ENCODE results near the gene STRBP. TPM values are rescaled to one million over a fixed set of nuclear protein-coding genes. Genes with fewer than 3 reads are reported as not detected.

STRBP gene
- total RNA-seq, 2 donors from 2014 or later, result 77.2 to 83.3 TPM

GRCh38 chr9:123265833-123266232, 2.6 kb downstream of the STRBP start:
- Mint-ChIP-seq H3K4me3 (no peak overlapping the region), H3K36me3 (ENCODE audit: low read depth) (peaks cover 2% of the 10 kb centered on the region), H3K27me3 (ENCODE audit: insufficient read depth) (no peaks in the 10 kb centered on the region), H3K27ac (no peak overlapping the region), H3K4me1 (peaks cover 32% of the 10 kb centered on the region), H3K9me3 (no peaks in the 10 kb centered on the region)
- TF ChIP-seq, protein P1, sequence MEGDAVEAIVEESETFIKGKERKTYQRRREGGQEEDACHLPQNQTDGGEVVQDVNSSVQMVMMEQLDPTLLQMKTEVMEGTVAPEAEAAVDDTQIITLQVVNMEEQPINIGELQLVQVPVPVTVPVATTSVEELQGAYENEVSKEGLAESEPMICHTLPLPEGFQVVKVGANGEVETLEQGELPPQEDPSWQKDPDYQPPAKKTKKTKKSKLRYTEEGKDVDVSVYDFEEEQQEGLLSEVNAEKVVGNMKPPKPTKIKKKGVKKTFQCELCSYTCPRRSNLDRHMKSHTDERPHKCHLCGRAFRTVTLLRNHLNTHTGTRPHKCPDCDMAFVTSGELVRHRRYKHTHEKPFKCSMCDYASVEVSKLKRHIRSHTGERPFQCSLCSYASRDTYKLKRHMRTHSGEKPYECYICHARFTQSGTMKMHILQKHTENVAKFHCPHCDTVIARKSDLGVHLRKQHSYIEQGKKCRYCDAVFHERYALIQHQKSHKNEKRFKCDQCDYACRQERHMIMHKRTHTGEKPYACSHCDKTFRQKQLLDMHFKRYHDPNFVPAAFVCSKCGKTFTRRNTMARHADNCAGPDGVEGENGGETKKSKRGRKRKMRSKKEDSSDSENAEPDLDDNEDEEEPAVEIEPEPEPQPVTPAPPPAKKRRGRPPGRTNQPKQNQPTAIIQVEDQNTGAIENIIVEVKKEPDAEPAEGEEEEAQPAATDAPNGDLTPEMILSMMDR (conservative IDR thresholded peaks at IDR 0.05), result no peak
- Histone ChIP-seq H3K9me3 (ENCODE audit: control insufficient read depth, low read length) (no peaks in the 10 kb centered on the region), H3K9ac (ENCODE audit: extremely low read depth, low read length, poor library complexity, severe bottlenecking) (no peak overlapping the region), H3K4me3 (ENCODE audit: low read length) (no peak overlapping the region), H3K27me3 (ENCODE audit: control insufficient read depth, insufficient read depth, low read length, poor library complexity, severe bottlenecking) (no peaks in the 10 kb centered on the region), H3K4me1 (ENCODE audit: control insufficient read depth, insufficient read depth, low read length) (peaks cover 5% of the 10 kb centered on the region), H3K36me3 (ENCODE audit: control insufficient read depth, insufficient read depth, low read length) (no peaks in the 10 kb centered on the region), H3K27ac (ENCODE audit: low read depth, low read length) (no peak overlapping the region)
- no peak for DNase-seq
- WGBS, 2 experiments (ENCODE audit: insufficient coverage in 1 of 2, insufficient read length in 1 of 2), result 90 to 91% methylated on average over 4 of the region's 4 CpGs

- Histone ChIP-seq H3K9ac (ENCODE audit: extremely low read depth, low read length, poor library complexity, severe bottlenecking) (no peak overlapping the region), H3K4me1 (ENCODE audit: control insufficient read depth, insufficient read depth, low read length) (peaks cover 5% of the 10 kb centered on the region), H3K9me3 (ENCODE audit: control insufficient read depth, low read length) (no peaks in the 10 kb centered on the region), H3K27ac (ENCODE audit: low read depth, low read length) (no peak overlapping the region), H3K27me3 (ENCODE audit: control insufficient read depth, insufficient read depth, low read length, poor library complexity, severe bottlenecking) (no peaks in the 10 kb centered on the region), H3K4me3 (ENCODE audit: low read length) (no peak overlapping the region), H3K36me3 (ENCODE audit: control insufficient read depth, insufficient read depth, low read length) (no peaks in the 10 kb centered on the region)
- TF ChIP-seq, protein P1 (conservative IDR thresholded peaks at IDR 0.05), result no peak
- no peak for DNase-seq
- Mint-ChIP-seq H3K4me1 (peaks cover 37% of the 10 kb centered on the region), H3K27me3 (ENCODE audit: insufficient read depth) (no peaks in the 10 kb centered on the region), H3K36me3 (ENCODE audit: low read depth) (peaks cover 2% of the 10 kb centered on the region), H3K4me3 (no peak overlapping the region), H3K27ac (no peak overlapping the region), H3K9me3 (no peaks in the 10 kb centered on the region)
- WGBS, 2 experiments (ENCODE audit: insufficient coverage in 1 of 2, insufficient read length in 1 of 2), result 89 to 100% methylated on average over 3 of the region's 3 CpGs
Measured at GRCh38 chr9:123263227-123263626, 5.2 kb downstream of the STRBP start.

GRCh38 chr9:123262338-123262737, 6.0 kb downstream of the STRBP start:
- Mint-ChIP-seq H3K27ac (no peak overlapping the region), H3K36me3 (ENCODE audit: low read depth) (peaks cover 2% of the 10 kb centered on the region), H3K4me1 (peaks cover 37% of the 10 kb centered on the region), H3K4me3 (no peak overlapping the region), H3K27me3 (ENCODE audit: insufficient read depth) (no peaks in the 10 kb centered on the region), H3K9me3 (no peaks in the 10 kb centered on the region)
- WGBS, 2 experiments (ENCODE audit: insufficient coverage in 1 of 2, insufficient read length in 1 of 2), result 75 to 100% methylated on average over 1 of the region's 1 CpG
- no peaks in the 10 kb centered on the region for H3K9me3 ChIP-seq (ENCODE audit: control insufficient read depth, low read length)
- H3K4me3 ChIP-seq (ENCODE audit: low read length), result no peak overlapping the region
- DNase-seq, result no peak
- TF ChIP-seq, protein P1 (conservative IDR thresholded peaks at IDR 0.05), result no peak
- peaks cover 5% of the 10 kb centered on the region for H3K4me1 ChIP-seq (ENCODE audit: control insufficient read depth, insufficient read depth, low read length)
- H3K9ac ChIP-seq (ENCODE audit: extremely low read depth, low read length, poor library complexity, severe bottlenecking), result no peak overlapping the region
- H3K27ac ChIP-seq (ENCODE audit: low read depth, low read length), result no peak overlapping the region
- H3K27me3 ChIP-seq (ENCODE audit: control insufficient read depth, insufficient read depth, low read length, poor library complexity, severe bottlenecking), result no peaks in the 10 kb centered on the region
- no peaks in the 10 kb centered on the region for H3K36me3 ChIP-seq (ENCODE audit: control insufficient read depth, insufficient read depth, low read length)
